ENCODE measurements around the gene GASK1B. TPM values are rescaled to one million over a fixed set of nuclear protein-coding genes. Genes with fewer than 3 reads are reported as not detected.

Gene GASK1B
- total RNA-seq, 4 donors from 2014 or later, result 44.1 to 72.0 (median 61.0) TPM

GRCh38 chr4:158125310-158125709 is 47.5 kb downstream of the GASK1B start:
- 72 to 83% methylated on average over 1 of the region's 1 CpG for WGBS, 2 donors
- no peak for DNase-seq (ENCODE audit: low spot score in 2 of 2)
- TF ChIP-seq CTCF (IDR thresholded peaks at IDR 0.05), result no peak
- no peak for TF ChIP-seq POLR2A (IDR thresholded peaks at IDR 0.05)
- TF ChIP-seq EP300 (IDR thresholded peaks at IDR 0.05), result no peak

More at GRCh38 chr4:158125310-158125709, 47.5 kb downstream of the GASK1B start:
- peaks cover 0 to 22% (median 14%) of the 10 kb centered on the region in 4 donors for H3K4me1 ChIP-seq
- H3K4me3 ChIP-seq, result no peak overlapping the region
- no peaks in the 10 kb centered on the region for H3K9me3 ChIP-seq
- H3K27me3 ChIP-seq, result no peaks in the 10 kb centered on the region
- no peak overlapping the region for H3K27ac ChIP-seq
- peaks cover 0 to 36% (median 0%) of the 10 kb centered on the region in 3 donors for H3K36me3 ChIP-seq

Other genes starting within 250 kb of the GASK1B start
- gene TMEM144, start 37.5 kb upstream of the GASK1B start, total RNA-seq, result 10 to 100 TPM in 1 of 4 donors, 1 to 10 TPM in 3; 4.9 to 23.8 (median 9.0) TPM